ENCODE measurements around the gene ADGRE2. TPM values are rescaled to one million over a fixed set of nuclear protein-coding genes. Genes with fewer than 3 reads are reported as not detected.
A peak's percentile ranks its signal among the peaks of the same experiment; 100 is the strongest.

The ADGRE2 gene
- polyA plus RNA-seq, 10 donors = 0.37 to 1.8 (median 0.65) TPM

GRCh38 chr19:14746886-14747285 lies 31.5 kb downstream of the ADGRE2 start:
- DNase-seq = no peak

- no peak for DNase-seq
Measured at GRCh38 chr19:14735915-14736314, 42.4 kb downstream of the ADGRE2 start.

GRCh38 chr19:14733574-14733973 lies 44.8 kb downstream of the ADGRE2 start:
- DNase-seq = no peak

GRCh38 chr19:14732510-14732909 lies 45.9 kb downstream of the ADGRE2 start:
- DNase-seq = no peak

- DNase-seq = no peak
Measured at GRCh38 chr19:14731200-14731599, 47.2 kb downstream of the ADGRE2 start.

- no peak for DNase-seq
Measured at GRCh38 chr19:14728595-14728994, 49.8 kb downstream of the ADGRE2 start.

- no peak for DNase-seq
Measured at GRCh38 chr19:14722127-14722526, 56.2 kb downstream of the ADGRE2 start.

GRCh38 chr19:14719162-14719561 lies 59.2 kb downstream of the ADGRE2 start:
- no peak for DNase-seq

GRCh38 chr19:14718522-14719116 lies 59.7 kb downstream of the ADGRE2 start:
- DNase-seq = no peak

GRCh38 chr19:14715841-14716240 lies 62.5 kb downstream of the ADGRE2 start:
- DNase-seq = no peak

- DNase-seq = no peak
Measured at GRCh38 chr19:14704450-14704849, 73.9 kb downstream of the ADGRE2 start.

GRCh38 chr19:14703833-14704232 lies 74.5 kb downstream of the ADGRE2 start:
- no peak for DNase-seq

- DNase-seq = no peak
Measured at GRCh38 chr19:14700711-14701375, 77.5 kb downstream of the ADGRE2 start.

- DNase-seq = no peak
Measured at GRCh38 chr19:14699641-14700040, 78.7 kb downstream of the ADGRE2 start.

- DNase-seq = no peak
Measured at GRCh38 chr19:14695471-14695870, 82.9 kb downstream of the ADGRE2 start.

GRCh38 chr19:14694641-14695266 lies 83.6 kb downstream of the ADGRE2 start:
- no peak for DNase-seq

- DNase-seq = peak; percentile 84 to 96 (median 90)
Measured at GRCh38 chr19:14689598-14690503, 88.5 kb downstream of the ADGRE2 start, which contains the start of gene ZNF333. Gene ZNF333, plus strand, starts transcription at chr19:14690048. Its CDS starts 3,444 bp downstream, at chr19:14693492.

- DNase-seq = no peak
Measured at GRCh38 chr19:14686411-14686810, 91.9 kb downstream of the ADGRE2 start.

GRCh38 chr19:14683439-14683838 lies 94.9 kb downstream of the ADGRE2 start:
- no peak for DNase-seq

All from muscle of back (tissue), 11 donors.